IMR-90 (cell line): ENCODE results near the gene AHDC1. TPM values are rescaled to one million over a fixed set of nuclear protein-coding genes. Genes with fewer than 3 reads are reported as not detected.
A peak's percentile ranks its signal among the peaks of the same experiment; 100 is the strongest.

Source experiments
- ATAC-seq: fragments of 200-7000 bp; cut with Tn5 transposase; 2 replicates; pipeline ENCODE4 v1.9.1; 2020; ENCODE audit warnings: low read depth, mild to moderate bottlenecking, moderate library complexity
- BruUV-seq: library from RNA; stranded (reverse); fragments of 400-500 nt; replicated peaks from 2 replicates; lab custom pipeline; 2021; lab: Mats Ljungman, UMichigan
- CTCF ChIA-PET: fragments of 300-600 bp; formaldehyde crosslinking; extraction: SDS; loops from one replicate; lab custom pipeline; 2021; ENCODE audit warnings: antibody characterized with exemption; lab: Yijun Ruan, JAX
- POLR2A ChIA-PET: fragments of 300-600 bp; sonication (Branson Sonifier 250); formaldehyde crosslinking; loops from one replicate; lab custom pipeline; 2022; ENCODE audit warnings: antibody characterized with exemption; ENCODE audit not compliant: unreplicated experiment; lab: Charles Lee
- DNase-seq: peaks from one replicate; pipeline ENCODE4 v3.0.0; 2013
- H2AFZ ChIP-seq: replicated peaks from 2 replicates; pipeline ENCODE3; 2013; ENCODE audit warnings: low read length, mild to moderate bottlenecking; ENCODE audit not compliant: poor library complexity
- H2AK5ac ChIP-seq: 2 replicates; pipeline ENCODE4 v1.6.1; 2013; ENCODE audit warnings: low read depth, low read length, inconsistent platforms
- H2AK9ac ChIP-seq: replicated peaks from 2 replicates; pipeline ENCODE3; 2013; ENCODE audit warnings: mild to moderate bottlenecking, low read depth, low read length, moderate library complexity; ENCODE audit not compliant: poor library complexity
- H2BK120ac ChIP-seq: 2 replicates; pipeline ENCODE4 v1.6.1; 2013; ENCODE audit warnings: low read depth, low read length, inconsistent platforms
- H2BK15ac ChIP-seq: 3 replicates; pipeline ENCODE4 v1.6.1; 2013; ENCODE audit warnings: low read depth, low read length, inconsistent platforms
- H2BK20ac ChIP-seq: 2 replicates; pipeline ENCODE4 v1.6.1; 2013; ENCODE audit warnings: low read depth, mild to moderate bottlenecking, inconsistent platforms, low read length, moderate library complexity
- H2BK5ac ChIP-seq: 2 replicates; pipeline ENCODE4 v1.6.1; 2013; ENCODE audit warnings: mild to moderate bottlenecking, low read depth, low read length, inconsistent platforms; ENCODE audit not compliant: poor library complexity, severe bottlenecking
- H3K14ac ChIP-seq: replicated peaks from 2 replicates; pipeline ENCODE4 v1.6.1; 2013; ENCODE audit warnings: low read depth, low read length, inconsistent platforms
- H3K18ac ChIP-seq: 2 replicates; pipeline ENCODE4 v1.6.1; 2013; ENCODE audit warnings: low read depth, low read length, control low read depth
- H3K23ac ChIP-seq: 2 replicates; pipeline ENCODE4 v1.6.1; 2013; ENCODE audit warnings: low read depth, low read length, inconsistent platforms
- H3K27ac ChIP-seq: 2 replicates; pipeline ENCODE4 v1.5.1; 2013; ENCODE audit warnings: mild to moderate bottlenecking, control low read depth, low read length; ENCODE audit not compliant: insufficient read depth
- H3K27me3 ChIP-seq: 2 replicates; pipeline ENCODE4 v1.6.1; 2013; ENCODE audit warnings: low read length; ENCODE audit not compliant: control insufficient read depth, insufficient read depth
- H3K36me3 ChIP-seq: 2 replicates; pipeline ENCODE4 v1.6.1; 2013; ENCODE audit warnings: low read length, mixed read lengths; ENCODE audit not compliant: control insufficient read depth, insufficient read depth
- H3K4ac ChIP-seq: 2 replicates; pipeline ENCODE4 v1.6.1; 2013; ENCODE audit warnings: low read depth, low read length, inconsistent platforms
- H3K4me1 ChIP-seq: 2 replicates; pipeline ENCODE4 v1.6.1; 2013; ENCODE audit warnings: low read length, mixed read lengths; ENCODE audit not compliant: control insufficient read depth, insufficient read depth
- H3K4me2 ChIP-seq: 2 replicates; pipeline ENCODE4 v1.6.1; 2013; ENCODE audit warnings: low read depth, mild to moderate bottlenecking, control low read depth, low read length, moderate library complexity
- H3K4me3 ChIP-seq: 2 replicates; pipeline ENCODE4 v1.5.1; 2013; ENCODE audit warnings: low read depth, mild to moderate bottlenecking, control low read depth, low read length, moderate library complexity; ENCODE audit not compliant: insufficient read depth
- H3K56ac ChIP-seq: 2 replicates; pipeline ENCODE4 v1.6.1; 2013; ENCODE audit warnings: low read length, inconsistent platforms; ENCODE audit not compliant: insufficient read depth; ENCODE audit errors: extremely low read depth
- H3K79me1 ChIP-seq, 2 experiments: 2 replicates each; pipeline ENCODE4 v1.6.1; 2013; ENCODE audit warnings: low read length in 2 of 2, inconsistent platforms in 1 of 2, low read depth in 1 of 2
- H3K9ac ChIP-seq: 2 replicates; pipeline ENCODE4 v1.6.1; 2013; ENCODE audit warnings: low read depth, low read length, control low read depth
- H3K9me1 ChIP-seq: 2 replicates; pipeline ENCODE4 v1.6.1; 2013; ENCODE audit warnings: low read length, inconsistent platforms; ENCODE audit not compliant: insufficient read depth
- H3K9me3 ChIP-seq: 2 replicates; pipeline ENCODE4 v1.6.1; 2013; ENCODE audit warnings: low read length; ENCODE audit not compliant: control insufficient read depth, insufficient read depth
- H4K20me1 ChIP-seq: 2 replicates; pipeline ENCODE4 v1.6.1; 2013; ENCODE audit warnings: low read length, inconsistent platforms; ENCODE audit not compliant: insufficient read depth
- H4K5ac ChIP-seq: 2 replicates; pipeline ENCODE4 v1.6.1; 2013; ENCODE audit warnings: mild to moderate bottlenecking, low read depth, low read length, control low read depth
- H4K8ac ChIP-seq, 2 experiments: 2 replicates each; pipeline ENCODE4 v1.6.1; 2013; ENCODE audit warnings: low read depth in 2 of 2, low read length in 2 of 2, control low read depth in 1 of 2, inconsistent platforms in 1 of 2
- H4K91ac ChIP-seq: 2 replicates; pipeline ENCODE4 v1.6.1; 2013; ENCODE audit warnings: low read depth, low read length, inconsistent platforms; ENCODE audit not compliant: insufficient read depth
- BHLHE40 ChIP-seq: fragments of 150-350 bp; IDR thresholded peaks from 2 replicates; pipeline ENCODE4 v1.6.1; 2016; ENCODE audit warnings: mild to moderate bottlenecking, low read depth, low read length
- CEBPB ChIP-seq: IDR thresholded peaks from 2 replicates; pipeline ENCODE4 v1.6.1; 2012; ENCODE audit warnings: low read depth, low read length, improper control_type of control experiment
- CHD1 ChIP-seq: IDR thresholded peaks from 2 replicates; pipeline ENCODE4 v1.6.1; 2012; ENCODE audit warnings: low read depth, low read length, improper control_type of control experiment
- MAFK ChIP-seq: IDR thresholded peaks from 2 replicates; pipeline ENCODE4 v1.6.1; 2012; ENCODE audit warnings: low read depth, low read length, improper control_type of control experiment
- MXI1 ChIP-seq: IDR thresholded peaks from 2 replicates; pipeline ENCODE4 v1.6.1; 2012; ENCODE audit warnings: low read depth, mild to moderate bottlenecking, low read length, moderate library complexity, borderline replicate concordance
- POLR2A ChIP-seq: IDR thresholded peaks from 2 replicates; pipeline ENCODE4 v1.6.1; 2012; ENCODE audit warnings: mild to moderate bottlenecking, low read depth, low read length
- RCOR1 ChIP-seq: IDR thresholded peaks from 2 replicates; pipeline ENCODE4 v1.6.1; 2012; ENCODE audit warnings: mild to moderate bottlenecking, low read length, improper control_type of control experiment; ENCODE audit not compliant: insufficient replicate concordance
- SMC3 ChIP-seq: fragments of 150-350 bp; IDR thresholded peaks from 2 replicates; pipeline ENCODE4 v1.6.1; 2016; ENCODE audit warnings: low read depth, mild to moderate bottlenecking, antibody characterized with exemption, low read length, moderate library complexity
- USF2 ChIP-seq: fragments of 150-350 bp; IDR thresholded peaks from 2 replicates; pipeline ENCODE4 v1.6.1; 2017; ENCODE audit warnings: mild to moderate bottlenecking, antibody characterized with exemption, low read length, low read depth
- WGBS, 2 experiments: methylation state at CpG; one replicate each; pipeline versions ENCODE4 v1.1.5 to v1.1.7; 2013; ENCODE audit warnings: missing lambda C conversion rate in 2 of 2; ENCODE audit not compliant: insufficient read length in 1 of 2; ENCODE audit errors: extremely low coverage in 2 of 2; 5-methylcytosine and 5-hydroxymethylcytosine counted together
- dilution Hi-C: fragments of 300-500 bp; cut with HindIII; formaldehyde crosslinking; loops from one replicate; pipeline ENCODE4 v1.14.3; 2018; ENCODE audit warnings: low sequenced_read_pairs; ENCODE audit not compliant: unreplicated experiment
- in situ Hi-C: fragments of 300-500 bp; cut with MboI; formaldehyde crosslinking; loops from 3 replicates; pipeline ENCODE4 v1.14.3; 2019; ENCODE audit warnings: low sequenced_read_pairs, inconsistent platforms, mixed read lengths
- intact Hi-C: fragments of 100-400 bp; cut with micrococcal nuclease; formaldehyde crosslinking; loops from 2 replicates; pipeline ENCODE4 v1.10.0; 2022
- polyA plus RNA-seq, 3 experiments: library from polyadenylated mRNA; depleted of rRNA; stranded (reverse); fragments of >200 nt; gene quantifications; 2 replicates each; pipeline ENCODE4 v1.2.3, GENCODE V29; 2012; ENCODE audit warnings: low replicate concordance in 1 of 3
- total RNA-seq: library from RNA; depleted of rRNA; stranded (reverse); fragments of >200 nt; gene quantifications from 2 replicates; pipeline ENCODE4 v1.2.3, GENCODE V29; 2012

The AHDC1 gene
- total and polyA plus RNA-seq, 2 of the 4 experiments (the other 2 are of a cell fraction), result 2.0 to 11.6 TPM

- H3K9ac ChIP-seq, result no peak overlapping the region
- no peak overlapping the region for H2BK5ac ChIP-seq
- H2AK9ac ChIP-seq, result peak overlapping the region; percentile 35
- H3K4me1 ChIP-seq, result no peaks in the 10 kb centered on the region
- peak overlapping the region; percentile 44; the same call in 1 of the 2 replicates for H3K23ac ChIP-seq
- H3K4ac ChIP-seq, result no peak overlapping the region
- no peak overlapping the region for H2BK120ac ChIP-seq
- TF ChIP-seq CHD1 (no peak), USF2 (no peak), SMC3 (no peak), POLR2A (no peak), RCOR1 (no peak), MXI1 (no peak), CEBPB (no peak), MAFK (no peak), BHLHE40 (no peak)
- in situ Hi-C loops (no loop called here), intact Hi-C loops (no loop called here), dilution Hi-C loops (no loop called here)
- H2AK5ac ChIP-seq, result no peak overlapping the region
- no peak overlapping the region; the same call in 1 of the 2 replicates for H3K14ac ChIP-seq
- no peak overlapping the region; the same call in 1 of the 2 replicates for H3K4me3 ChIP-seq
- no peaks in the 10 kb centered on the region for H3K79me1 ChIP-seq
- no peak for DNase-seq
- peaks cover 57% of the 10 kb centered on the region for H3K27me3 ChIP-seq
- H3K36me3 ChIP-seq, result no peaks in the 10 kb centered on the region
- no TSS peak for BruUV-seq
- no peak overlapping the region for H3K56ac ChIP-seq
- H3K4me2 ChIP-seq, result no peak overlapping the region
- ChIA-PET POLR2A (no interaction called here), CTCF (no interaction called here)
- no peaks in the 10 kb centered on the region for H4K20me1 ChIP-seq
- H2BK15ac ChIP-seq, result no peak overlapping the region
- no peak overlapping the region for H2BK20ac ChIP-seq
- no peak overlapping the region for H4K8ac ChIP-seq
- no peak overlapping the region for H4K5ac ChIP-seq
- no peak overlapping the region for H4K91ac ChIP-seq
- no peak overlapping the region for H3K27ac ChIP-seq
- H2AFZ ChIP-seq, result peak overlapping the region; percentile 85
- H3K9me1 ChIP-seq, result no peaks in the 10 kb centered on the region
- no peaks in the 10 kb centered on the region for H3K9me3 ChIP-seq
- WGBS, 2 experiments, result 7% methylated on average over 3 of the region's 17 CpGs; no CpG with 5 or more reads in 1 of the 2 experiments
- ATAC-seq, result no peak
- no peak overlapping the region for H3K18ac ChIP-seq
Observed at GRCh38 chr1:27633640-27634176, 29.8 kb upstream of the AHDC1 start.
